ENCODE data around the gene PACS2. TPM values are rescaled to one million over a fixed set of nuclear protein-coding genes. Genes with fewer than 3 reads are reported as not detected.

Gene PACS2
- total and polyA plus RNA-seq, 2 donors = 43.8 to 67.9 TPM

GRCh38 chr14:105348169-105348944 lies 33.8 kb downstream of the PACS2 start:
- WGBS = 86% methylated on average over 26 of the region's 26 CpGs
- no peak for DNase-seq (ENCODE audit: extremely low spot score)
- H3K36me3 ChIP-seq (ENCODE audit: insufficient read depth) = no peaks in the 10 kb centered on the region
- no peak overlapping the region for H3K4me3 ChIP-seq (ENCODE audit: low read depth, low read length)
- H3K27ac ChIP-seq (ENCODE audit: low read depth) = no peak overlapping the region
- H3K4me1 ChIP-seq (ENCODE audit: insufficient read depth) = no peaks in the 10 kb centered on the region

- 92% methylated on average over 19 of the region's 19 CpGs for WGBS
- Histone ChIP-seq H3K27ac (ENCODE audit: low read depth) (no peak overlapping the region), H3K36me3 (ENCODE audit: insufficient read depth) (no peaks in the 10 kb centered on the region), H3K4me3 (ENCODE audit: low read depth, low read length) (no peak overlapping the region), H3K4me1 (ENCODE audit: insufficient read depth) (no peaks in the 10 kb centered on the region)
- no peak for DNase-seq (ENCODE audit: extremely low spot score)
These were observed 34.6 kb downstream of the PACS2 start for GRCh38 chr14:105348945-105349699.

GRCh38 chr14:105349992-105350391 lies 35.4 kb downstream of the PACS2 start:
- WGBS = 93% methylated on average over 11 of the region's 11 CpGs
- DNase-seq (ENCODE audit: extremely low spot score) = no peak
- H3K27ac ChIP-seq (ENCODE audit: low read depth) = no peak overlapping the region
- no peaks in the 10 kb centered on the region for H3K36me3 ChIP-seq (ENCODE audit: insufficient read depth)
- no peak overlapping the region for H3K4me3 ChIP-seq (ENCODE audit: low read depth, low read length)
- H3K4me1 ChIP-seq (ENCODE audit: insufficient read depth) = no peaks in the 10 kb centered on the region

- no peaks in the 10 kb centered on the region for H3K4me1 ChIP-seq (ENCODE audit: insufficient read depth)
- no peak overlapping the region for H3K4me3 ChIP-seq (ENCODE audit: low read depth, low read length)
- no peak for DNase-seq (ENCODE audit: extremely low spot score)
- H3K36me3 ChIP-seq (ENCODE audit: insufficient read depth) = no peaks in the 10 kb centered on the region
- 92% methylated on average over 37 of the region's 37 CpGs for WGBS
- no peak overlapping the region for H3K27ac ChIP-seq (ENCODE audit: low read depth)
These were observed 36.1 kb downstream of the PACS2 start for GRCh38 chr14:105350450-105351244.

- WGBS = 94% methylated on average over 3 of the region's 3 CpGs
- H3K4me1 ChIP-seq (ENCODE audit: insufficient read depth) = no peaks in the 10 kb centered on the region
- H3K27ac ChIP-seq (ENCODE audit: low read depth) = no peak overlapping the region
- no peak for DNase-seq (ENCODE audit: extremely low spot score)
- no peaks in the 10 kb centered on the region for H3K36me3 ChIP-seq (ENCODE audit: insufficient read depth)
- no peak overlapping the region for H3K4me3 ChIP-seq (ENCODE audit: low read depth, low read length)
These were observed 36.9 kb downstream of the PACS2 start for GRCh38 chr14:105351410-105351809.

- H3K27ac ChIP-seq (ENCODE audit: low read depth) = no peak overlapping the region
- H3K4me3 ChIP-seq (ENCODE audit: low read depth, low read length) = no peak overlapping the region
- DNase-seq (ENCODE audit: extremely low spot score) = peak; percentile 78
- H3K36me3 ChIP-seq (ENCODE audit: insufficient read depth) = no peaks in the 10 kb centered on the region
- WGBS = 68% methylated on average over 26 of the region's 26 CpGs
- no peaks in the 10 kb centered on the region for H3K4me1 ChIP-seq (ENCODE audit: insufficient read depth)
These were observed 37.6 kb downstream of the PACS2 start for GRCh38 chr14:105351920-105352851.

- H3K27ac ChIP-seq (ENCODE audit: low read depth) = no peak overlapping the region
- H3K4me3 ChIP-seq (ENCODE audit: low read depth, low read length) = no peak overlapping the region
- DNase-seq (ENCODE audit: extremely low spot score) = no peak
- no peaks in the 10 kb centered on the region for H3K4me1 ChIP-seq (ENCODE audit: insufficient read depth)
- no peaks in the 10 kb centered on the region for H3K36me3 ChIP-seq (ENCODE audit: insufficient read depth)
- 91% methylated on average over 10 of the region's 10 CpGs for WGBS
These were observed 38.6 kb downstream of the PACS2 start for GRCh38 chr14:105353136-105353535.

GRCh38 chr14:105354541-105354940 lies 40.0 kb downstream of the PACS2 start:
- 97% methylated on average over 20 of the region's 20 CpGs for WGBS

GRCh38 chr14:105355049-105355575 lies 40.6 kb downstream of the PACS2 start:
- Histone ChIP-seq H3K36me3 (ENCODE audit: insufficient read depth) (no peaks in the 10 kb centered on the region), H3K27ac (ENCODE audit: low read depth) (no peak overlapping the region), H3K4me3 (ENCODE audit: low read depth, low read length) (no peak overlapping the region), H3K4me1 (ENCODE audit: insufficient read depth) (no peaks in the 10 kb centered on the region)
- DNase-seq (ENCODE audit: extremely low spot score) = no peak
- WGBS = 93% methylated on average over 27 of the region's 27 CpGs

More at GRCh38 chr14:105354541-105354940, 40.0 kb downstream of the PACS2 start:
- H3K27ac ChIP-seq (ENCODE audit: low read depth) = no peak overlapping the region
- H3K4me1 ChIP-seq (ENCODE audit: insufficient read depth) = no peaks in the 10 kb centered on the region
- DNase-seq (ENCODE audit: extremely low spot score) = no peak
- H3K4me3 ChIP-seq (ENCODE audit: low read depth, low read length) = no peak overlapping the region
- H3K36me3 ChIP-seq (ENCODE audit: insufficient read depth) = no peaks in the 10 kb centered on the region

- H3K36me3 ChIP-seq (ENCODE audit: insufficient read depth) = no peaks in the 10 kb centered on the region
- WGBS = 89% methylated on average over 22 of the region's 22 CpGs
- H3K4me3 ChIP-seq (ENCODE audit: low read depth, low read length) = no peak overlapping the region
- no peak overlapping the region for H3K27ac ChIP-seq (ENCODE audit: low read depth)
- no peak for DNase-seq (ENCODE audit: extremely low spot score)
- no peaks in the 10 kb centered on the region for H3K4me1 ChIP-seq (ENCODE audit: insufficient read depth)
These were observed 41.5 kb downstream of the PACS2 start for GRCh38 chr14:105355850-105356604.

- Histone ChIP-seq H3K4me1 (ENCODE audit: insufficient read depth) (no peaks in the 10 kb centered on the region), H3K27ac (ENCODE audit: low read depth) (no peak overlapping the region), H3K4me3 (ENCODE audit: low read depth, low read length) (no peak overlapping the region), H3K36me3 (ENCODE audit: insufficient read depth) (no peaks in the 10 kb centered on the region)
- DNase-seq (ENCODE audit: extremely low spot score) = no peak
- 81% methylated on average over 9 of the region's 9 CpGs for WGBS
These were observed 42.4 kb downstream of the PACS2 start for GRCh38 chr14:105356927-105357326.

GRCh38 chr14:105357626-105358025 lies 43.1 kb downstream of the PACS2 start:
- H3K4me3 ChIP-seq (ENCODE audit: low read depth, low read length) = no peak overlapping the region
- 96% methylated on average over 17 of the region's 17 CpGs for WGBS
- no peaks in the 10 kb centered on the region for H3K4me1 ChIP-seq (ENCODE audit: insufficient read depth)
- H3K27ac ChIP-seq (ENCODE audit: low read depth) = no peak overlapping the region
- DNase-seq (ENCODE audit: extremely low spot score) = no peak
- no peaks in the 10 kb centered on the region for H3K36me3 ChIP-seq (ENCODE audit: insufficient read depth)
